Mammary epithelial cell (primary cell): Measurements from ENCODE around the gene CFAP73.

ENCODE experiments used
- CTCF ChIP-seq, 2 donors: IDR thresholded peaks in 1 of 2; conservative IDR thresholded peaks in 1 of 2; 2 replicates each; pipeline ENCODE4 v1.5.1; 2011 to 2012; ENCODE audit warnings: inconsistent platforms in 2 of 2, low read length in 2 of 2, mild to moderate bottlenecking in 2 of 2, control low read depth in 1 of 2, low read depth in 1 of 2; ENCODE audit not compliant: insufficient read depth in 1 of 2; ENCODE audit errors: extremely low read depth in 1 of 2
- EZH2 ChIP-seq: IDR thresholded peaks from 2 replicates; pipeline ENCODE4 v1.6.1; 2012; ENCODE audit warnings: low read length, inconsistent platforms, borderline replicate concordance

DNA sequence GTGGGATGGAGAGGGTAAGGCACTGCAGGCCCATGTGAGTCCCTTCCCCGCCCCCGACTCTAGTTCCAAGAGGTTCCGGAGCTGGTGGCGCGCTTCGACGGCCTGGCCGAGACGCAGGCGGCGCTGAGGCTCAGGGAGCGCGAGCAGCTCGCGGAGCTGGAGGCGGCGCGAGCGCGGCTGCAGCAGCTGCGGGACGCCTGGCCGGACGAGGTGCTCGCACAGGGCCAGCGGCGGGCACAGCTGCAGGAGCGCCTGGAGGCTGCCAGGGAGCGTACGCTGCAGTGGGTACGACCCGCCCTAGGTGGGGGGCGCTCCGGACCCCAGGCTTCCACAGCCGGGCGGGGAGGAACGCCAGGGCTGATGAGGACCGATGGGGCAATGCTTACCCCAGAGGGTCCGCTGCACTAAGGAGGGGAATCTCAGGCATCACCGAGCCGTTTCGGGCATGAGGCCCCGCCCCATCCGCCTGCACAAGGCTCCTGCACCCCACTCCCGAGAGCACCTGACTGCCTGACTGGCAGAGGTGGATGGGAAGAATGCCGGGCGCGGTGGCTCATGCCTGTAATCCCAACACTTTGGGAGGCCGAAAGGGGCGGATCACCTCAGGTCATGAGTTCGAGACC, 4.9 kb downstream of the CFAP73 start:
- no peak for TF ChIP-seq EZH2
- no peak for TF ChIP-seq CTCF (conservative IDR thresholded peaks at IDR 0.05 in 1 of 2, IDR thresholded peaks at IDR 0.05 in 1 of 2; ENCODE audit: extremely low read depth in 1 of 2, insufficient read depth in 1 of 2, low read depth in 1 of 2, low read length in 2 of 2)
